GM21825 (cell line): ENCODE measurements around the gene HBE1.
"Not testable (repeated sequence)": the region's sequence is repeated elsewhere in the genome, so short reads cannot be mapped to it uniquely, and the experiment has no call there.

Experiments used
- ATAC-seq: cut with Tn5 transposase; IDR thresholded peaks from one replicate; pipeline ENCODE4 v1.9.1; 2021; ENCODE audit warnings: mild to moderate bottlenecking, moderate library complexity; ENCODE audit not compliant: unreplicated experiment

Gene HBE1

DNA sequence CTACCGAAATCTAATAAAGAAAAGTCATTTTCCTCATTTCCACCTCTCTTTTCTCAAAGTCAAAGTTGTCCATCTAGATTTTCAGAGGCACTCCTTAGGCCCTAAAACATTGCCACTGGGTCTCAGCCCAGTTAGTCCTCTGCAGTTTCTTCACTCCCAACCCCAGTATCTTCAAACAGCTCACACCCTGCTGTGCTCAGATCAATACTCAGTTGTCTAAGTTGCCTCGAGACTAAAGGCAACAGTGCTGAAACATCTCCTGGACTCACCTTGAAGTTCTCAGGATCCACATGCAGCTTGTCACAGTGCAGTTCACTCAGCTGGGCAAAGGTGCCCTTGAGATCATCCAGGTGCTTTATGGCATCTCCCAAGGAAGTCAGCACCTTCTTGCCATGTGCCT, 15.7 kb downstream of the HBE1 start:
- ATAC-seq, result not testable (repeated sequence)

- not testable (repeated sequence) for ATAC-seq
Measured at GRCh38 chr11:5253440-5253839, 16.3 kb downstream of the HBE1 start.

DNA sequence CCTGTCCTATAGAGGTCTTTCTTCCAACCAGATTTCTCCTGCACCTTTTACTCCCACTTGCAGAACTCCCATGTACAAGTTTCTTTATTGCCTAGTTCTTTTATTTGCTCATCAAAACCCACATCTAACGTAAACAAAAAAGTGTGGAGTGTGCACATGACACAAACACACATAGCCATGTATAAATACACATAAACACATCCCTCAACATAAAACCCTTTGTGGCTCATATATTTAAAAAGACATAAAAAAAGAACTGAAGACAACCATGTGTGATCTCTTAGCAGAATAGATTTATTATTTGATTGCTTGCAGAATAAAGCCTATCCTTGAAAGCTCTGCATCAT, 16.9 kb downstream of the HBE1 start:
- no peak for ATAC-seq

- no peak for ATAC-seq
Measured at GRCh38 chr11:5252192-5252918, 17.4 kb downstream of the HBE1 start.

- ATAC-seq, result no peak
Measured at GRCh38 chr11:5251746-5252145, 18.0 kb downstream of the HBE1 start.

GRCh38 chr11:5250543-5251204, 19.1 kb downstream of the HBE1 start:
- ATAC-seq, result no peak

DNA sequence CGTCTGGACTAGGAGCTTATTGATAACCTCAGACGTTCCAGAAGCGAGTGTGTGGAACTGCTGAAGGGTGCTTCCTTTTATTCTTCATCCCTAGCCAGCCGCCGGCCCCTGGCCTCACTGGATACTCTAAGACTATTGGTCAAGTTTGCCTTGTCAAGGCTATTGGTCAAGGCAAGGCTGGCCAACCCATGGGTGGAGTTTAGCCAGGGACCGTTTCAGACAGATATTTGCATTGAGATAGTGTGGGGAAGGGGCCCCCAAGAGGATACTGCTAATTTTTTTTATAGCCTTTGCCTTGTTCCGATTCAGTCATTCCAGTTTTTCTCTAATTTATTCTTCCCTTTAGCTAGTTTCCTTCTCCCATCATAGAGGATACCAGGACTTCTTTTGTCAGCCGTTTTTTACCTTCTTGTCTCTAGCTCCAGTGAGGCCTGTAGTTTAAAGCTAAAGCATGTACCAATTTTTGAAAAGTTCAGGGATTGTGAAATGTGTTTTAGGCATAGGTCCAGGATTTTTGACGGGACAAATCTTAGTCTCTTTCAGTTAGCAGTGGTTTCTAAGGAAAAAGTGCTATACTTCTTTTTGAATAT, 19.8 kb downstream of the HBE1 start, which contains the start of gene HBG1:
Gene HBG1 (minus strand): TSS at position 51 of the 590 bp plus-strand sequence. CDS start 53 bp downstream, outside the sequence.
- not testable (repeated sequence) for ATAC-seq

- ATAC-seq, result not testable (repeated sequence)
Measured at GRCh38 chr11:5248498-5248897, 21.2 kb downstream of the HBE1 start.

DNA sequence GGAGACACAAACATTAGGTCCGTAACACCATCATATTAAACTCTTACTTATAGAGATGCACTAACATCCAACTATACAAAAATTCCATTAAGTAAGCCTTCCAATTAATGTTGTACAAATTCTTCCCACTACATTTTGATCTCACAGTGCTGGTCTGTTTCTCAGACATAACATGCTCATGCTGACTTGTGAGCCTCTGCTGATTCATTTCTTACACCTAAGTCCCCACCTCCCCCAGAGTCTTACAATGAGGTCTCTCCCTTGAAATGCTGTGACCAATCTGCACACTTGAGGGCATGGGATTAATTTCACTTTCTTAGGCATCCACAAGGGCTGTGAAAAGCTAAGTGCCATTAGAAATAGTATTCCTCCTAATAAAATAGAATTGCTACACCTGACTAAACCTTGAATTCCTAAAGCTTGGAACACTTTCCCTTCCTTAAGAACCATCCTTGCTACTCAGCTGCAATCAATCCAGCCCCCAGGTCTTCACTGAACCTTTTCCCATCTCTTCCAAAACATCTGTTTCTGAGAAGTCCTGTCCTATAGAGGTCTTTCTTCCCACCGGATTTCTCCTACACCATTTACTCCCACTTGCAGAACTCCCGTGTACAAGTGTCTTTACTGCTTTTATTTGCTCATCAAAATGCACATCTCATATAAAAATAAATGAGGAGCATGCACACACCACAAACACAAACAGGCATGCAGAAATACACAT, 22.1 kb downstream of the HBE1 start:
- ATAC-seq, result no peak

GRCh38 chr11:5246772-5247471, 22.8 kb downstream of the HBE1 start:
- no peak for ATAC-seq

- no peak for ATAC-seq
Measured at GRCh38 chr11:5245155-5245554, 24.6 kb downstream of the HBE1 start.

DNA sequence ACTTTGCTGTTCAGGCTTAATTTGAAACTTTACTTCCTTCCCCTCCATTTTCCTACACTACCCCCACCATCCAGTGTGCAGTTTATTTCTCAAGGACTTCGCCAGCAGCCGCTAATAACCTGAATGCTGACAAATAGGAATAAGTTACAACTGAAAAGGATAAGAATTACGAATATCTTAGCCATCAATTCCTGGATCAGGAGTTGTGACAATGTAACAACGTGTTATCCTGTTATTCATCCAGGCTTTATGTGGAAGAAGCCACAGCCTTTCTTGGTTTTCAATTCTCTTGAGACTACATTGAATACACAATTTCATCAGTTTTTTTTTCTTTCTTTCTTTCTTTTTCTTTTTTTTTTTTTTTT, 25.9 kb downstream of the HBE1 start:
- no peak for ATAC-seq

DNA sequence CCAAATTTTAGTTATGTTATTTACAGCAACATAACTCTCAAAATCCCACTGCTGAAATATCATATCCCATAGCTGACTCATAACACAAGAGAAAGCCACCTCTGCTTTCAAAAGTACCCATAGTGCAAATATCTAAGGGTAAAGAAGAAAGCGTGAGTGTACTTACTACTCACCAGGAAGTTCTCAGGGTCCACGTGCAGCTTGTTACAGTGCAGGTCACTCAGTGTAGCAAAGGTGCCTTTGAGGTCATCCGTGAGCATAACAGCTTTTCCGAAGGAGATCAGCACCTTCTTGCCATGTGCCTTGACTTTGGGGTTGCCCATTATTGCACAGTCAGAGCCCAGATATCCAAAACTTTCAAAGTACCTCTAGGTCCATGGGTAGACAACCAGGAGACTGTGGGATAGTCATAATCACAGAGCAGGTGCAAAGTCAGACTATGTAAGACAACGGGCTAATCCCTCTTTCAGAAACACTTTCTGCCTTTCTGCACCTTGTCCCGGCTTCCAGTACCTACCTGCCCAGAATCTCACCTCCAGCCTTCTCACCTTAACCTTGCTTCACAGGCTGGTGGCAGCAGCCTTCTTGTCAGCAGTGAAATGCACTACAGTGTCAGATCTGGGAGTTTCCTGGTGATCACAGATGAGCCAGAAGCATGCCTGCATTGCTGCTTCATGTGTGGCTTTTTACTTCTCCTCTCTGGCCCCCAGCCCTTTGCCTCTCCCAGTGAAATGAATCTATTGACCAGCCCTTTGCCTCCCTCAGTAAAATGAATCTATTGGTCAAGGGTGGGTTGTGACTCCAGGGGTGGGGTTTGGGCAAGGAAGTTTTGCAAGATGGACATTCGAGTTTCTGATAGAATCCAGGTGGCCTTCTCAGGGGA, 26.6 kb downstream of the HBE1 start:
- ATAC-seq, result no peak

- ATAC-seq, result no peak
Measured at GRCh38 chr11:5242208-5242607, 27.5 kb downstream of the HBE1 start.

- ATAC-seq, result no peak
Measured at GRCh38 chr11:5241458-5241857, 28.3 kb downstream of the HBE1 start.

DNA sequence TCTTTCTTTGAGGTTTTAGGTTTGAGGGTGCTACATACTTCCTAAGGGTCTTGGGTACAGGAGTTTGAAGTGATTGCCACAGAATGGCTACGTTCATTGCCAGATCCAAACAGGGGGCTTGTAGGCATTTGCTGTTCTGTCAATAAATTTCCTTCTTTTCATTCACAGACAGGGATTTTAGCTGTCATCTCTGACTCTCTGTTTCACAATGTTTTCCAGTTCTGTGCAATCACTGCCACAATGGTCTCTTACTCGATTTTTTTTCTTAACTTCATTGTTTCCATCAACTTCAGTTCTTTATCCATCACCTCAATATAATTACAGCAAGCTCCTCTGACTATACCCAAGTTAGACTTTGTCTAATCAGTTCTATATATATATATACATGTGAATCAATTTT, 29.3 kb downstream of the HBE1 start:
- no peak for ATAC-seq

- ATAC-seq, result no peak
Measured at GRCh38 chr11:5240056-5240455, 29.7 kb downstream of the HBE1 start.

- ATAC-seq, result no peak
Measured at GRCh38 chr11:5239046-5239445, 30.7 kb downstream of the HBE1 start.

- ATAC-seq, result no peak
Measured at GRCh38 chr11:5238486-5238885, 31.3 kb downstream of the HBE1 start.

GRCh38 chr11:5237420-5237819, 32.3 kb downstream of the HBE1 start:
- no peak for ATAC-seq
